Activated CD8-positive, alpha-beta T cell treated with anti-CD3 and anti-CD28 coated beads, Interleukin-2, amount 10 ng/mL, durations not matched to agents 7 days and 5 days (primary cell): ENCODE data around the gene SLC2A6. TPM values are rescaled to one million over a fixed set of nuclear protein-coding genes. Genes with fewer than 3 reads are reported as not detected.

Experiments used
- ATAC-seq: fragments of 150-1000 bp; cut with Tn5 transposase; one replicate; pipeline ENCODE4 v1.10.0; 2021; ENCODE audit warnings: moderate library complexity
- CTCF ChIA-PET: fragments of 350-600 bp; sonication (Branson Sonifier 250); formaldehyde crosslinking; loops from one replicate; lab custom pipeline; 2021; ENCODE audit warnings: antibody characterized with exemption; lab: Charles Lee
- POLR2A ChIA-PET: fragments of 350-600 bp; sonication (Branson Sonifier 250); formaldehyde crosslinking; loops from one replicate; lab custom pipeline; 2021; ENCODE audit warnings: antibody characterized with exemption; lab: Charles Lee
- DNase-seq: peaks from one replicate; pipeline ENCODE4 v3.0.0-alpha.2; 2020
- H3K27ac Mint-ChIP-seq: one replicate; pipeline ENCODE4 v1.8.0; 2021; ENCODE audit warnings: mild to moderate bottlenecking, mixed read lengths
- H3K27me3 Mint-ChIP-seq: one replicate; pipeline ENCODE4 v1.8.0; 2021; ENCODE audit warnings: low read depth, mixed read lengths
- H3K36me3 Mint-ChIP-seq: one replicate; pipeline ENCODE4 v1.8.0; 2021; ENCODE audit warnings: low read depth, mixed read lengths
- H3K4me1 Mint-ChIP-seq: one replicate; pipeline ENCODE4 v1.8.0; 2021; ENCODE audit warnings: low read depth, mixed read lengths
- H3K4me3 Mint-ChIP-seq: one replicate; pipeline ENCODE4 v1.8.0; 2021; ENCODE audit warnings: mild to moderate bottlenecking, mixed read lengths
- H3K9me3 Mint-ChIP-seq: one replicate; pipeline ENCODE4 v1.8.0; 2022; ENCODE audit warnings: mixed read lengths; ENCODE audit not compliant: insufficient read depth
- total RNA-seq, 2 experiments: library from RNA; stranded (reverse); gene quantifications; one replicate each; pipeline ENCODE4 v1.2.3, GENCODE V29; 2021

SLC2A6 gene
- total RNA-seq, 2 experiments from 2014 or later: 14.1 to 17.0 TPM

GRCh38 chr9:133461975-133462374 is 16.9 kb downstream of the SLC2A6 start:
- ChIA-PET POLR2A (no interaction called here), CTCF (no interaction called here)
- Mint-ChIP-seq H3K4me3 (no peak overlapping the region), H3K27me3 (peaks cover 12% of the 10 kb centered on the region), H3K4me1 (peaks cover 14% of the 10 kb centered on the region), H3K9me3 (no peaks in the 10 kb centered on the region), H3K27ac (no peak overlapping the region), H3K36me3 (no peaks in the 10 kb centered on the region)
- DNase-seq (no peak), ATAC-seq (no peak)

DNA sequence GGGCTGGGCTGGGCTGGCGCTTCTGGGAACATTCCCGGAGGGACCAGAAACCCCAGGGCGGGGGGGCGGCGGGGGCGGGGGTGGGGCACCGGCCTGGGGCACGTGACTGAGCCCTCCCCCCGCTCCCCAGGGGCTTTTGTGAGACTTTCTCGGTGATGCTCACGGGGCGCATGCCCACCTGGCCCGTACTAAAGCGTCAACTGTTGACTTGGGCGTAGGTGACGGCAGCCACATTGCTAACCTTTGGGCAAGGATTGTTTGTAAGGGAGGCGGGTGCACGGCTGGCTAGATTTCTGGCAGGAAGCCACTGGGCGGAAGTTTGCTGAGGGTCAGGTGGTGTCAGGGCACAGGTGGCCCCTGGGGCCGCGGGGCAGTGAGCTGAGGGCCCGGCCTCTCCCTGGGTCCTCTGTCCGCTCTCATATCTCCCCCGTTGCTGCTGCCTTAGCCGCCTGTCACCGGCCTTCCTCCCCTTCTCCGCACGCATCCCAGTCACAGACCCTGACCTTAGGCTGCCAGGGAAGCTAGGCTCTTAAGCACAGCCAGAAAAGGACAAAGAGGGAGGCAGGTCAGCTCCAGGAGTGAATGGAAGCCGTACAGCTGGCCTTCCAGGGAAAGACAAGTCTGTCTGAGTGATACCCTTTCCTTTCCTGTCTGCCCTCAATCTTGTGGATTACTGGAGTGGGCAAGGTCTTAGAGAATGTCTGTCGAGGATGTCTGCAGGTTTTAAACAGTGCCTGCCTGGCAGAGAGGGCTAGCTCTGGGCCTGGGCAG is 18.3 kb downstream of the SLC2A6 start:
- peak overlapping the region; percentile 61 for H3K4me3 Mint-ChIP-seq
- peaks cover 14% of the 10 kb centered on the region for H3K4me1 Mint-ChIP-seq
- H3K27me3 Mint-ChIP-seq: peaks cover 12% of the 10 kb centered on the region
- CTCF ChIA-PET: interaction anchor here (1.0 kb wide), 1 partner anchor 48 kb away, joined by 3 read pairs; no protein-coding TSS in a partner anchor
- H3K9me3 Mint-ChIP-seq: no peaks in the 10 kb centered on the region
- ATAC-seq (no peak), DNase-seq (peak; percentile 42)
- POLR2A ChIA-PET: no interaction called here
- no peaks in the 10 kb centered on the region for H3K36me3 Mint-ChIP-seq
- H3K27ac Mint-ChIP-seq: peak overlapping the region; percentile 67

GRCh38 chr9:133459476-133460404 is 19.2 kb downstream of the SLC2A6 start, which contains the start of gene CACFD1:
Gene CACFD1, plus strand, starts transcription at chr9:133459978. Its CDS starts 89 bp downstream, at chr9:133460067.
- H3K9me3 Mint-ChIP-seq: no peaks in the 10 kb centered on the region
- H3K27me3 Mint-ChIP-seq: peaks cover 12% of the 10 kb centered on the region
- POLR2A ChIA-PET: interaction anchor here (0.6 to 1.4 kb wide), 4 partner anchors 15 to 83 kb away, joined by 3 to 5 read pairs (median 4); partner anchors contain the start of gene SLC2A6
- H3K4me3 Mint-ChIP-seq: peak within 1 kb of the TSS; percentile 86
- ATAC-seq: peak; percentile 90
- peak; percentile 94 for DNase-seq
- CTCF ChIA-PET: interaction anchor here (0.9 to 1.0 kb wide), 2 partner anchors 19 to 49 kb away, joined by 3 to 4 read pairs; partner anchors contain the start of gene SLC2A6
- H3K27ac Mint-ChIP-seq: peak within 1 kb of the TSS; percentile 83
- no peaks in the 10 kb centered on the region for H3K36me3 Mint-ChIP-seq
- H3K4me1 Mint-ChIP-seq: peaks cover 14% of the 10 kb centered on the region

DNA sequence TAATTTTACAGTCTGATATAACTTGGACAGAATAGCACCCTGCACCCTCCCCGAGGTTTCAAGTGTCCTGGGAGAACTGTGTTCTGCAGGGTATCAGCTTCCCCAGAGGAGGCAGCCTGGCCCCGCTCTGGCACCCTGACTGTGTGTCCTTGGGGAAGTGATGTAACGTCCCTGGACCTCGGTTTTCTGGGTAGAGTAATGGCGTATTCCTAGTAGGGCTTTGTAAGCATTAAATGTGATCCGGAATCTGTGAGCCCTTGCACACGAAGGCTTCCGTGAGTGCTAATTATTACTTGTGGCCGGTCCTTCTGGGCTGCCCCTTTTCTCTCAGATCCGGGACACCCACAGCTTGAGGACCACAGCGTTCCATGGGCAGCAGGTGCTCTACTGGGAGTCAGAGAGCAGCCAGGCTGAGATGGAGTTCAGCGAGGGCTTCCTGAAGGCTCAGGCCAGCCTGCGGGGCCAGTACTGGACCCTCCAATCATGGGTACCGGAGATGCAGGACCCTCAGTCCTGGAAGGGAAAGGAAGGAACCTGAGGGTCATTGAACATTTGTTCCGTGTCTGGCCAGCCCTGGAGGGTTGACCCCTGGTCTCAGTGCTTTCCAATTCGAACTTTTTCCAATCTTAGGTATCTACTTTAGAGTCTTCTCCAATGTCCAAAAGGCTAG is 20.1 kb downstream of the SLC2A6 start:
- CTCF ChIA-PET: no interaction called here
- H3K27ac Mint-ChIP-seq: no peak overlapping the region

GRCh38 chr9:133457748-133458147 is 21.2 kb downstream of the SLC2A6 start:
- CTCF ChIA-PET: interaction anchor here (1.1 kb wide), 1 partner anchor 29 kb away, joined by 4 read pairs; no protein-coding TSS in a partner anchor

More for the DNA sequence above, 20.1 kb downstream of the SLC2A6 start:
- Mint-ChIP-seq H3K9me3 (no peaks in the 10 kb centered on the region), H3K36me3 (no peaks in the 10 kb centered on the region), H3K27me3 (peaks cover 12% of the 10 kb centered on the region), H3K4me1 (peaks cover 14% of the 10 kb centered on the region), H3K4me3 (peak overlapping the region; percentile 86)
- ATAC-seq: no peak
- no peak for DNase-seq
- POLR2A ChIA-PET: interaction anchor here (1.2 to 1.4 kb wide), 2 partner anchors 14 to 20 kb away, joined by 3 to 5 read pairs; partner anchors contain the start of gene SLC2A6

GRCh38 chr9:133457233-133457632 is 21.7 kb downstream of the SLC2A6 start:
- DNase-seq: no peak
- Mint-ChIP-seq H3K36me3 (no peaks in the 10 kb centered on the region), H3K27me3 (peaks cover 9% of the 10 kb centered on the region), H3K27ac (no peak overlapping the region), H3K4me1 (peaks cover 14% of the 10 kb centered on the region), H3K4me3 (no peak overlapping the region), H3K9me3 (no peaks in the 10 kb centered on the region)
- ChIA-PET POLR2A (no interaction called here), CTCF (interaction anchor here (1.1 kb wide), 1 partner anchor 29 kb away, joined by 4 read pairs; no protein-coding TSS in a partner anchor)
- ATAC-seq: no peak

More at GRCh38 chr9:133457748-133458147, 21.2 kb downstream of the SLC2A6 start:
- Mint-ChIP-seq H3K36me3 (no peaks in the 10 kb centered on the region), H3K9me3 (no peaks in the 10 kb centered on the region), H3K27me3 (peaks cover 12% of the 10 kb centered on the region), H3K27ac (no peak overlapping the region), H3K4me1 (peaks cover 14% of the 10 kb centered on the region), H3K4me3 (no peak overlapping the region)
- ATAC-seq: no peak
- POLR2A ChIA-PET: interaction anchor here (1.4 kb wide), 1 partner anchor 21 kb away, joined by 5 read pairs; the partner anchor contains the start of gene SLC2A6
- DNase-seq: no peak

DNA sequence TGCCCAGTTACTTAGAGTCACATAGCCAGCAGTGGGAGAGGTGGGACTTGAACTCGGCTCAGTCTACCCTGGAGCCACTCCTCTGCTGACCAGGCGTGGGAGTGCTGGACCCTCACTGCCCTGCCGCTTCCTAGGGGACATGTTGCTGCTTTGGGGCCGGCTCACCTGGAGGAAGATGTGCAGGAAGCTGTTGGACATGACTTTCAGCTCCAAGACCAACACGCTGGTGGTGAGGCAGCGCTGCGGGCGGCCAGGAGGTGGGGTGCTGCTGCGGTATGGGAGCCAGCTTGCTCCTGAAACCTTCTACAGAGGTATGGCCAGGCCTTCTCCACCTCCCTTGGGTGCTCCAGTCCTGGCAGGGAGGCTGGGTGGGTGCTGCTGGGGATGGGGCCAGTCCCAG is 22.5 kb downstream of the SLC2A6 start:
- no peak overlapping the region for H3K4me3 Mint-ChIP-seq
- DNase-seq (no peak), ATAC-seq (no peak)
- no peaks in the 10 kb centered on the region for H3K9me3 Mint-ChIP-seq
- peaks cover 6% of the 10 kb centered on the region for H3K27me3 Mint-ChIP-seq
- ChIA-PET CTCF (no interaction called here), POLR2A (no interaction called here)
- H3K4me1 Mint-ChIP-seq: peaks cover 14% of the 10 kb centered on the region
- H3K27ac Mint-ChIP-seq: no peak overlapping the region
- H3K36me3 Mint-ChIP-seq: no peaks in the 10 kb centered on the region

DNA sequence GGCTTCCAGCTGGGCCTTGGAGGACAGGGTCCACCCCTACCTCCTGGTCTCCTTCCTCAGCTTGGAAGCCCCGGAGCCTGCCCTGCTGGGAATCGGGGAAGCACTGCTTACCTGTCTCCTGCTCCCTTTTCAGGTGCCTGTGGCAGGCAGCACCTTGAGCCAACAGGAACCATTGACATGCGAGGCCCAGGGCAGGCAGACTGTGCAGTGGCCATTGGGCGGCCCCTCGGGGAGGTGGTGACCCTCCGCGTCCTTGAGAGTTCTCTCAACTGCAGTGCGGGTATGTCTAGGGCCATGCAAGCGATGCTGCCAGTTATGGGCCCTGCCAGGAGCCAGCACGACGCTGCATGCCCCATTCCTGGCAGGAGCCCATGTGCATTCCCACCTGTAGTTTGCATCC is 23.0 kb downstream of the SLC2A6 start:
- H3K4me3 Mint-ChIP-seq: no peak overlapping the region
- no peaks in the 10 kb centered on the region for H3K9me3 Mint-ChIP-seq
- H3K27me3 Mint-ChIP-seq: peaks cover 5% of the 10 kb centered on the region
- no peaks in the 10 kb centered on the region for H3K36me3 Mint-ChIP-seq
- no peak overlapping the region for H3K27ac Mint-ChIP-seq
- CTCF ChIA-PET: no interaction called here
- peaks cover 14% of the 10 kb centered on the region for H3K4me1 Mint-ChIP-seq
- POLR2A ChIA-PET: no interaction called here
- no peak for DNase-seq
- no peak for ATAC-seq

DNA sequence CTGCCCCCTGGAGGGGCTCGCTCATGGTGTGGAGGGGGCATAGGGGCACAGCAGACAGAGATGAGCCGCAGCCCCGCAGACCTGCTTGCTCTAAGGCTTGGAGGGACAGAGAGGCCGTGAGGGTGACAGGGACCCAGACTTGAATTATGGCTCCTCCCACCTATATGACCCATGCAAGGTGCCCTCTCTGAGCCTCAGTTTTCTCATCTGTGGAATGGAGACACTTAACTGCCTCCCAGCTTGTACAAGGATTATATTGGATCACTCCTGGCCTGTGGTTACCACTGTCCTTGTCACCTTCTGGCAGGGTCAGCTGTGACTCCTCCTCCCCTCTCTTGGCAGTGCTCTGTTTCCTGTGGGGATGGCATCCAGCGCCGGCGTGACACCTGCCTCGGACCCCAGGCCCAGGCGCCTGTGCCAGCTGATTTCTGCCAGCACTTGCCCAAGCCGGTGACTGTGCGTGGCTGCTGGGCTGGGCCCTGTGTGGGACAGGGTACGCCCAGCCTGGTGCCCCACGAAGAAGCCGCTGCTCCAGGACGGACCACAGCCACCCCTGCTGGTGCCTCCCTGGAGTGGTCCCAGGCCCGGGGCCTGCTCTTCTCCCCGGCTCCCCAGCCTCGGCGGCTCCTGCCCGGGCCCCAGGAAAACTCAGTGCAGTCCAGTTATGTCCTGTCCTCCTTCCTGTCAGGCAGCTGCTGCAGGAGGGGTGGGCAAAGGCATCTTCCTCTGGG is 23.8 kb downstream of the SLC2A6 start:
- Mint-ChIP-seq H3K36me3 (no peaks in the 10 kb centered on the region), H3K4me1 (peaks cover 8% of the 10 kb centered on the region), H3K27me3 (peaks cover 2% of the 10 kb centered on the region), H3K9me3 (no peaks in the 10 kb centered on the region), H3K4me3 (no peak overlapping the region), H3K27ac (no peak overlapping the region)
- ChIA-PET POLR2A (no interaction called here), CTCF (interaction anchor here (1.6 kb wide), 1 partner anchor 10 kb away, joined by 4 read pairs; no protein-coding TSS in a partner anchor)
- no peak for ATAC-seq
- DNase-seq: no peak

- Mint-ChIP-seq H3K27ac (no peak overlapping the region), H3K4me3 (no peak overlapping the region), H3K4me1 (peaks cover 3% of the 10 kb centered on the region), H3K36me3 (no peaks in the 10 kb centered on the region), H3K9me3 (no peaks in the 10 kb centered on the region), H3K27me3 (no peaks in the 10 kb centered on the region)
- POLR2A ChIA-PET: no interaction called here
- DNase-seq: no peak
- CTCF ChIA-PET: interaction anchor here (1.6 kb wide), 1 partner anchor 10 kb away, joined by 4 read pairs; no protein-coding TSS in a partner anchor
- no peak for ATAC-seq
Observed at GRCh38 chr9:133454325-133454724, 24.6 kb downstream of the SLC2A6 start.
